ENCODE measurements around the gene SYT5. TPM values are rescaled to one million over a fixed set of nuclear protein-coding genes. Genes with fewer than 3 reads are reported as not detected.

The SYT5 gene
- total RNA-seq, 1 donor from 2014 or later: 1.6 TPM

GRCh38 chr19:55146078-55146704 is 33.9 kb downstream of the SYT5 start:
- Mint-ChIP-seq H3K27ac (ENCODE audit: unreplicated experiment) (no peak overlapping the region), H3K27me3 (ENCODE audit: unreplicated experiment) (peaks cover 19% of the 10 kb centered on the region), H3K36me3 (ENCODE audit: low read depth, unreplicated experiment) (peaks cover 7% of the 10 kb centered on the region), H3K4me3 (ENCODE audit: unreplicated experiment) (no peak overlapping the region), H3K4me1 (ENCODE audit: unreplicated experiment) (no peaks in the 10 kb centered on the region), H3K9me3 (ENCODE audit: unreplicated experiment) (no peaks in the 10 kb centered on the region)
- peak; percentile 65 for TF ChIP-seq CTCF (IDR thresholded peaks at IDR 0.05; ENCODE audit: unreplicated experiment)
- no peak for DNase-seq (ENCODE audit: low spot score)

- no peak overlapping the region for H3K27ac Mint-ChIP-seq (ENCODE audit: unreplicated experiment)
- TF ChIP-seq CTCF (IDR thresholded peaks at IDR 0.05; ENCODE audit: unreplicated experiment): no peak
- peaks cover 4% of the 10 kb centered on the region for H3K36me3 Mint-ChIP-seq (ENCODE audit: low read depth, unreplicated experiment)
- peaks cover 17% of the 10 kb centered on the region for H3K27me3 Mint-ChIP-seq (ENCODE audit: unreplicated experiment)
- H3K9me3 Mint-ChIP-seq (ENCODE audit: unreplicated experiment): no peaks in the 10 kb centered on the region
- no peak overlapping the region for H3K4me3 Mint-ChIP-seq (ENCODE audit: unreplicated experiment)
- H3K4me1 Mint-ChIP-seq (ENCODE audit: unreplicated experiment): no peaks in the 10 kb centered on the region
- DNase-seq (ENCODE audit: low spot score): no peak
Measured at GRCh38 chr19:55145232-55145631, 34.9 kb downstream of the SYT5 start.

- Mint-ChIP-seq H3K9me3 (ENCODE audit: unreplicated experiment) (no peaks in the 10 kb centered on the region), H3K27me3 (ENCODE audit: unreplicated experiment) (peaks cover 15% of the 10 kb centered on the region), H3K36me3 (ENCODE audit: low read depth, unreplicated experiment) (no peaks in the 10 kb centered on the region), H3K4me1 (ENCODE audit: unreplicated experiment) (no peaks in the 10 kb centered on the region), H3K27ac (ENCODE audit: unreplicated experiment) (no peak overlapping the region), H3K4me3 (ENCODE audit: unreplicated experiment) (no peak overlapping the region)
- no peak for TF ChIP-seq CTCF (IDR thresholded peaks at IDR 0.05; ENCODE audit: unreplicated experiment)
- no peak for DNase-seq (ENCODE audit: low spot score)
Measured at GRCh38 chr19:55141696-55142095, 38.4 kb downstream of the SYT5 start.

GRCh38 chr19:55137915-55138314 is 42.2 kb downstream of the SYT5 start:
- no peaks in the 10 kb centered on the region for H3K36me3 Mint-ChIP-seq (ENCODE audit: low read depth, unreplicated experiment)
- H3K27me3 Mint-ChIP-seq (ENCODE audit: unreplicated experiment): peaks cover 9% of the 10 kb centered on the region
- H3K9me3 Mint-ChIP-seq (ENCODE audit: unreplicated experiment): no peaks in the 10 kb centered on the region
- no peak for TF ChIP-seq CTCF (IDR thresholded peaks at IDR 0.05; ENCODE audit: unreplicated experiment)
- peaks cover 7% of the 10 kb centered on the region for H3K4me1 Mint-ChIP-seq (ENCODE audit: unreplicated experiment)
- H3K27ac Mint-ChIP-seq (ENCODE audit: unreplicated experiment): no peak overlapping the region
- no peak overlapping the region for H3K4me3 Mint-ChIP-seq (ENCODE audit: unreplicated experiment)
- no peak for DNase-seq (ENCODE audit: low spot score)

GRCh38 chr19:55136399-55137102 is 43.5 kb downstream of the SYT5 start:
- Mint-ChIP-seq H3K4me1 (ENCODE audit: unreplicated experiment) (peaks cover 9% of the 10 kb centered on the region), H3K36me3 (ENCODE audit: low read depth, unreplicated experiment) (no peaks in the 10 kb centered on the region), H3K27ac (ENCODE audit: unreplicated experiment) (no peak overlapping the region), H3K9me3 (ENCODE audit: unreplicated experiment) (no peaks in the 10 kb centered on the region), H3K27me3 (ENCODE audit: unreplicated experiment) (peaks cover 9% of the 10 kb centered on the region), H3K4me3 (ENCODE audit: unreplicated experiment) (no peak overlapping the region)
- no peak for DNase-seq (ENCODE audit: low spot score)
- no peak for TF ChIP-seq CTCF (IDR thresholded peaks at IDR 0.05; ENCODE audit: unreplicated experiment)

Data from endothelial cell (in vitro differentiated cells).